HG03039 (cell line): ENCODE data around the gene MAP3K2.

Experiments
- ATAC-seq: cut with Tn5 transposase; IDR thresholded peaks from one replicate; pipeline ENCODE4 v1.9.1; 2021; ENCODE audit warnings: mild to moderate bottlenecking, moderate library complexity; ENCODE audit not compliant: unreplicated experiment

Gene MAP3K2

DNA sequence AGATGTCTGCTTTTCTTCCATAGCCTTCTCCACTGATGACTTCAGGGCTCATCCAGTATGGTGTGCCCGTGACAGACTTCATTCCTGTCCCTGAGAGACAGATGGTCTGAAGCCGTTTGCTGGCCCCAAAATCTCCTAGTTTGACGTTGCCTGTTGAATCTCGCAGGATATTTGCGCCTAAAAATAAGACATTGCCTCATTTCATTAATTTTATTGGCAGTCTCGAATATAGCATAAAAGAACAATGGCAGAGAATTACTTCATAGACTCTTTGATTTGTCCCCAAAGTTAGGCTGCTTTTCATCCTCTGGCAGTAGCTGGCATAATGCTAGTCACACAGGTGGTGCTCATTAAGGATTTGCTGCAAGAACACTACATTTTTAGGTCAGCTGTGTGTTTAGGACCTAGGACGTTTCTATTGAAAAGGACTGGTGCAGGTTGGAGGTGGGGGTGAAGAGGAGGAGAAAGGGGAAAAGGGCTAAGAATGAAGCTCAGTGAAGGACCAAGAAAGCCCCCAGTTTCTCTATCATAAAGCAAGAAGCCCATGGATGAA, 79.1 kb downstream of the MAP3K2 start:
- no peak for ATAC-seq

DNA sequence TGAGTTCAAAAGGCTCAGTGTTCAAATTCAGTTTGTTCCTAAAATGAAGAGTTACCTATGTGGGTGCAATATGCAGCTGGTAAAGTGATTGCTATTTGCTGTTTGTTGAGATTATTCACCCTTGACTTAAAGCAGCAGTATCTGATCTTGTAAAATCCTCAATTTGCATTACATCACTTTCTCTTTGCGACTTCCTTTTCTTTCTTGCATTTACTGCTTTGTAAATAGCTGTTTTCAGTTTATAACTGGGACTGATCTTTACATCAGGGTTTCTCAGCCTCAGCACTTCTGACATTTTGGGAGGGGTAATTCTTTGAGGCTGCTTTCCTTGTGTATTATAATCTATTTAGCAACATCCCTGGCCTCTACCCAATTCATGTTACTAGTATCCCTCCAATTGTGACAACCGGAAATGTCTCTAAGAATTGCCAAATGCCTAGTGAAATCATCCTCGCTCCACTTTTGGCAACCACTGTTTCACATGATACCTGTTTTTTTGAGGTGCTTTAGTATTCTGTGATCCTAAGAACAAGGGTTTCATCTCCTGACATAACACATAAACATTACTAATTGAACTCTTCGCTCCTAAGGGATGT, 81.7 kb downstream of the MAP3K2 start:
- ATAC-seq = no peak

DNA sequence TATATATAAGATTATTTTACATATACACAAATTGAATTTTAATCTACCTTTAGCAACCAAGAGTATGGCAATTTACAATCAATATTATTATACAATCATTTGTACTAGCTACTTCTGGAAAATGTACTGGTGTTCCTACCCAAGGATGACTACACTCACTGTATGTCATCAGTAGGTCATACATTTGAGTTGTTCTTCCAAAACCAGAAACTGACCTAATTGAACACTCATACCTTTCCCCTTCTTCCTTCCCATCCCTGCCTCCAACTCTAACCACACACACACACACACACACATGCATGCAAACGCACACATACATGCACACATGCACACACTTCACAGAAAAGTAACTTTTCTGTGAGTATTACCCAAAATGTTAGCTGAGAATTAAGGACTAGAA, 85.6 kb downstream of the MAP3K2 start:
- no peak for ATAC-seq

DNA sequence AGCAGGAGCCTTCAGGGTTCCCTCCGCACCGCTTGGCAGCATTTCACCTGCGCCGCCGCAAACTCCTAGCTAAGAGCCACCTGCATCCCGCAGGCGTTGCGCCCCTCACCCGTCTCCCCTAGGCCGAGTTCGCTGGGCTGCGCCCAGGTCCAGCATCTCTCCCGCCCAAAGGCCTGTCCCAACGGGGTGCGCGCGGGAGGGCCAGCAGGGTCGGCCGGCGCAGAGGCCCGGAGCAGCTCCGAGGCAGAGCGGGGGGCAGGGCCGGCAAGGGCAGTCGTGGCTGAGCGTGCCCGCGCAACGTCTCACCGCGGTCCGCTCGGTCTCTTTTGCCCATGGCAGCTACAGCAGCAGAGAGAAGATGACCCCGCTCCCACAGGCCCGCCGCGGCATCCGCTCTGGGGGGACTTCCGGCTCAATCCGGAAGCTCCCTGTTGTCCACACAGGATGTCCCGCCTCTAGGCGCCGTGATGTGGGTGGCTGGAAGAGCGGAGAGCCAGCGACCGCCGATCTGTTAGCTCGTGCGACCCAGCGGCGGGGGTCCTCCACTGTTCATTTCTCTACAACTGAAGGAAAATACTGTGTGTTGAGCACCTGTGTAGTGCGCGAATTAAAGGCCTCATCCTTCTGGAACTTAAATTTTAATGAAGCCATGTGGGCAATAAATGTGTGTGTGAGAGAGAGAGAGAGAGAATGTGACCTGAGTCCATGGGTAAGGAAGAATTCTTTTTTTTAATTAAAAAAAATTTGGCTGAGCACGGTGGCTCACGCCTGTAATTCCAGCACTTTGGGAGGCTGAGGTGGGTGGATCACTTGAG, 93.8 kb downstream of the MAP3K2 start, which contains the start of gene ERCC3:
Gene ERCC3 (minus strand): TSS at position 397 of the 815 bp plus-strand sequence. CDS start 63 bp downstream, at position 334.
- ATAC-seq = peak; percentile 98

DNA sequence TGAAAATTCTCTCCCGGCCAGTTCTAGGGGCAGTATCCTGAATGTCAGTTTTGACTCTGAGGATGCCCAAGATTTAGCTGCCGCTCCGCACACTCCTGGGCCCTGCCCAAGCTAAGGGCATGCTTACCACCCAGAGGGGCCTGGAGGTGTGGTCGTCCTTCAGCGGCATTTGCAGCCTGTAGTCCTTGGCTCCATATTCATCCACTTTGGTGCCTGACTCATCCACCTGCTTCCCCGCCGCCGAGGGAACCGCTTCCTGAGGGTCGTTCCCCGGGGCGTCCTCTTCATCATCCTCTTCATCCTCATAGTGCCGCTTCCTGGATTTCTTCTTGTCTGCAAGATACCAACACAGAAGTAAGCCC, 94.4 kb downstream of the MAP3K2 start:
- ATAC-seq = no peak

DNA sequence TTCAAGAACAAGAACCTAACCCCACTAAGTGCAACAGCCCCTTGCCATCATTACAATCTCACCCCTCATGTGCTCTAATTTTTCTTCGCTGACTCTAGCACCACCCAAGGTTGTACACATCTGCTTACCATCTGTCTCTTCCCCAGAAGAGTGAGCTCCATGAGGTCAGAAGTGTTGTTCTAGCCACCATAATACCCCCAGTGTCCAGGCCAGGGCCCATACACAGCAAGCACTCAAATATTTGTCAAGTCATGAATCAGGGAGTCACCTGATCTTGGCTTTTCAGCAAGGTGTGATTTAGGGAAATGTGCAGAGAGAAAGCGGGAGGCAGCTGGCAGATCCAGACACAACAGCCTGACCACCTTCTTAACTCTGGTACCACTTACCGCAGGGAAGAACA, 99.5 kb downstream of the MAP3K2 start:
- no peak for ATAC-seq

DNA sequence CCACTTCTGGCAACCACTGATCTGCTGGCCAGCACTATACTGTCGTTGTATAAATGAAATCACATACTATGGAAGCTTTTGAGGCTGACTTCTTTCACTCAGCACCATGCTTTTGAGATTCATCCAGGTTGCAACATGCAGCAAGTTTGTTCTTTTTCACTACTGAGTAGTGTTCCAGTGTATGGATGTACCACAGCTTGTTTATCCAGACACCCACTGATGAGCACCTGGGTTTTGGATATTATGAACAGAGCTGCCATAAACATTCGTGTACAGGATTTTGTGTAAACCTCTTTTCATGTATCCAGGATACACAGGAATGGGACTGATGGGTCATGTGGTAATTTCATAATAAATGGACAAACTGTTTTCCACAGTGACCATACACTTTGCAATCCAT, 104.5 kb downstream of the MAP3K2 start:
- no peak for ATAC-seq

DNA sequence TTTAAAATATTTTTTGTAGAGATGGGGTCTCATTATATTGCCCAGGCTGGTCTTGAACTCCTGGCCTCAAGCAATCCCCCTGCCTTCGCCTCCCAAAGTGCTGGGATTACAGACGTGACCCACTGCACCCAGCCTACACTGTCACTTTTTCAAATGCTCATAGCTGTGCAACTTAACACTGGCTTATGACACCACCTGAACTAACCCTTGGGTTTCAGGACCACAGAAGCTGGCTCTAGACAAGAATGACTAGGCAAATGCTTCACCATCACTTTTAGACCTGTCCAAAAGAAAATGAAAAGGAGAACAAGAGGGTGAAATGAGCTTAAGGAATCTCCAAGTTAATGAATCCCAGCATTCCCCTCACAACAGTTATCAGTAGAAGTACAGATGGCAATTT, 107.1 kb downstream of the MAP3K2 start:
- no peak for ATAC-seq

DNA sequence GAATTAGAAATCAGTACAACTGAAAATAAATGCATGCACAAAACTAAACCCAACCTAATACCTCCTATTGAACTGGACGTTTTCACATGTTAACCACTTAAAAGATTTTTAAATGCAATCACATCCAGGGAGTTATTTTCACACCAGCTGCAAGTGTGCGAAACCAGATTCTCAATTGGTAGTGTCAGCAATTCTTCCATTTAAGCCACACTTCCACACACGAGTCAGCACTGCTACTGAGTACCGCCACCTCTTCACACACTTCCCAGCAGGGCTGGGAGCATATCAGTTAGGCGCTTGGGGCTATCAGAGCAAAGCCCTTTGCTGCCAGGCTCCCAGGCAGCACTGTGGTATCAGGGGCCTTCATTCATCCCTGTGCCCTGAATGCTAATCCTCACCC, 108.0 kb downstream of the MAP3K2 start:
- no peak for ATAC-seq

DNA sequence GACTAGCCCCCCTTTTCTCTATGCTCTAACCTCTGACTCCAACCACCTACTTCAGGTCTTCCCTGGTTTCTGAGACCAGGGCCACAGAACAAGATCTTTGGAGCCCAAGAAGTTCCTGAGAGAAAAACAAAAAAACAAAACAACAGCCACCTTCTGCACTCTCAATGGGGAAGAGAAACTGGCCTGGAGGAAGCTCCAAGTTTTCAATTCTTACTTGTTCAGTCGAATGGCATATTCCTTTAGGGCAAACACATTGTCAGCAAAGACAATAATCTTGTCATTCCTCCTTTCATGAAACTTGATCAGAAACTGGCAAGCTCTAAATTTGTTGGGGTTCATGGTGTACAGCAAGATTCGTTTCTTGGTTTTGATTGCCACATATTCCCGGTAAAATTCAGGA, 108.8 kb downstream of the MAP3K2 start:
- no peak for ATAC-seq

DNA sequence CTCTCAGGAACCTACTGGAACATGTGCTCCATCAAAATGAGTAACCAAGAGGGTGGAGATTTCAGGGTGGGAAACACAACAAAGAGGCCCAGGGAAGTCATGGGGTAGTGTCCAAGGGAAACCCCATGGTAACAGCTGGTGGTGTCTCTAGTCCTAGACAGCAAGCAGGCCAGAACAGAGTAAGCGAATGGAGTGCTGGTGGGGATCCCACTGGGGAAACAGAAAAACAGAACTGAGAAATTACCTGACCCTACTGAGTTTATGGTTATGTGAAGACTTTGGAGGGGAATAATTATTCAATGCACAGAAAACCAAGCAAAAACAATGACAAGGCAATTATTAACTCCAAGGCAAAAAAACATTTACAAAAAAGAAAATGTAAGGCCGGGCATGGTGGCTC, 110.7 kb downstream of the MAP3K2 start:
- peak; percentile 77 for ATAC-seq

DNA sequence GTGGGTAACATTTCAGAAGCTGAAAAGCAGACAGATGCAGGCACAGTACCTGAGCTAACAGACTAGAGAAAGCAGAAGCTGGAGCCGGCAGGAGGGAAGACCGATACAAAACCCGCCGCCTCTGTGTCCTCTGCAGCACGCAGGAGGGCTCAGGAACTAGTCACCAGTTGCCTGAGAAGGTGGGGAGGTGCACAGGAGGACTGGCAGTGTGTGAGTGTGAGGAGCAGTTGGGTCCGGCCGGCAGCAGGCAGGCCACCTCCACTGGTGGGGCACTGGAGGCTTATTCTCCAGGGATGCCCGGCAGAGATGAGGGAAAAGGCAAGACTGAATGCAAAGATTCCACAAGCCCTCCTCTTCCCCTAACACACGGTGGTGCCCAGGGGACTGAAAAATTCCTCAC, 112.0 kb downstream of the MAP3K2 start:
- no peak for ATAC-seq

DNA sequence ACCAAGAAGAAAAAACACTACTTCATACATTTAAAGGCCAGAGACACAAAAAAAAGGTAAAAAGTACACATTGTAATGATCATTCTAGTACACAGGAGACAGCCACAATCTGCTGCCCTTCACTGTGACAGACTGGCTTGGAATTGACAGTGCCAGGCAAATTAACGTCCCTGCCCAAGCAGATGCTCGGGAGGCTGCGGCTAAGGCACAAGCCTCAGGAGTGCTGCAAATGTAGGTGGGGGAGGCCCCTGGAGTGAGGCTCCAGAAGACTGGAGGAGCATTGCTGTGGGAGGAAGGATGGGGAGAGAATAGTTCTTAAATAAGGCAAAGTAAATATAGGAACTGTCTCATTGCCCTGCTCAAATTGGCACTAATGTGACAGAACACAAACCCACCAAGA, 112.4 kb downstream of the MAP3K2 start:
- ATAC-seq = no peak

DNA sequence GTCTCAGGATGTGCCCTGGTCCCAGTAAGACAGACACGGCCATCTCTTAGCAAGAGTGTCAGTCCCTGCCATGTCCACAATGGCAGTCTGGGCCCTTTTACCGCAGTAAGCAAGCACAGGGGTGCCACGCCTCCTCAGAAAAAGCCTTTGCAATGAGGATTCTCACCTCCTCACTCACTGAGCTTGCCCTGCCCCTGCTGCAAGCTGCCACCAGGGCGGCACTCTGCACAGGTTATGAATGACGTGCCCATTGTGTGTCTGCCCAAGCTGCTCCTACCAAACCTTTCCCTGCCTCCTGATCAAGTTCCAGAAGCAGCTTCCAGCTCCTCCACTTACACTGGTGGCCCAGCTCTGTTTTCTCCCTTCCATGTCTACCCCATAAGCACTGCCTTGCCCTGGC, 117.1 kb downstream of the MAP3K2 start:
- no peak for ATAC-seq

DNA sequence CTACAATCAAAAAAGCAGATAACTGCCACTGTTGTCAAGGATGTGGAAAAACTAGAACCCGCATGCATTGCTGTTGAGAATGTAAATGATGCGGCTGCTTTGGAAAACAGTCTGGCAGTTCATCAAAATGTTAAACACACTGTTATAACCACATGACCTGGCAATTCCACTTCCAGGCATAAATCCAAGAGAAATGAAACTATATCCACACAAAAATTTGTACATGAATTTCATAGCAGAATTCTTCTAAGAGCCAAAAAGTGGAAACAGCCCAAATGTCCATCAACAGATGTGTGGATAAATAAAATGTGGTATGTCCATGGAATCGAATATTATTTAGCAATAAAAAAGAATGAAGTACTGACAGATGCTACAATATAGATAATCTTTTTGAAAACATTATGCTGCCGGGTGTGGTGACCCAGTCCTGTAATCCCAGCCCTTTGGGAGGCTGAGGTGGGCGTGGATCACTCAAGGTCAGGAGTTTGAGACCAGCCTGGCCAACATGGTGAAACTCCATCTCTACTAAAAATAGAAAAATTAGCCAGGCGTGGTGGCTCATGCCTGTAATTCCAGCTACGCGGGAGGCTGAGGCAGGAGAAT, 125.9 kb downstream of the MAP3K2 start:
- no peak for ATAC-seq

DNA sequence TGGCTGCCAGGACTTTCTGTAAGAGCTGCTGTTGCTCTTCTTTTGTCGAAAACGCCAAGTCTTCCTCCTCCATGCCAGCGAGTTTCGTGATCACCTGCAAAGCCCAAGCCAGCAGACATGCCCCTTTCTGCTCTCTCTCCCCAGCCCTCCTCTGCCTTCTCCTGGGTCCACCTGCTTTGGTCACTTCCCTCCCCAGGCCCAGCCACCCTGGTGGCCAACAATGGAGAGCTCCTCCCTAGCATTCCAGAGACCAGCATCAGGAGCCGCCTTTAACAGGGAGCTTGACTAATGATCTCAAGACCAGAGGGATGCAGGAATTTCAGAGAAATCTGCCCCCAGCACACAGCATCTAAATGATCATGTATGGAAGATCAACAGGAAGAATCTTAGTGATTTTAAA, 128.4 kb downstream of the MAP3K2 start:
- ATAC-seq = no peak

DNA sequence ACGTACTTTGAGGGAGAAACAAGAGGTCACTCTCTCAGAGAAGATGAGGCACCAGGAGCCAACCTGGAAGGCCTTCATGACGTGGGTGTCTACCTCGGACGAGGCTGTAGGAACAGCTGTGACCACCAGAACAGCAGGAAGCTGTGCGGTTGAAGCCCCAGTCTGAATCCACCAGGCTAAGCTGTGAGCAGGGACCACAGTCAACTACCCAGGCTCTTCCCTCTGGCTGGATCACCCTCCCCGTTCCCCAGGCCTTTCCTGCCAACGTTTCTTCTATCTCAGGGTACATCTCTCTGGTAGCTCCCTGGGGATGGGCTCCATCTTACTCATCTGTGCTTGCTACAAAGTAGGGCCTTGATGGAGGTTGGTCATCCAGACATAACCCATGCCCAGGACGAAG, 130.9 kb downstream of the MAP3K2 start:
- ATAC-seq = no peak

DNA sequence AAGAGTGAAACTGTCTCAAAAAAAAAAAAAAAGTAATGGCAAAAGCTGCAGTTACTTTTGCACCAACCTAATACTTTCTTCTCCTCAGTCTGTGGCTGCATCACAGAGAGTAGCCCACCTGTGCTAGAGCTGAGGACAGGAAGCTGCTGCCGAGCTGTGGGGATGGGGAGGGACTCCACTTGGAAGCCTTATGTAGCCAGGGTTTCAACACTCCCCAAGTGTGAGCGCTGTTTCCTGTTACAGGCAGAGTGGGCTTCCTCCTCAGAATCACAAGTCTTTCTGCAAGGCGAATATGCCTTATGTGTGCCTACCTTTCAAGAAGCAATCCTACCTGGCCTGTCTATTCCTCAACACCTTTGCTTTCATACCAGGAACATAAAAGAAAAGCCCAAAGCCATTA, 131.4 kb downstream of the MAP3K2 start:
- no peak for ATAC-seq

DNA sequence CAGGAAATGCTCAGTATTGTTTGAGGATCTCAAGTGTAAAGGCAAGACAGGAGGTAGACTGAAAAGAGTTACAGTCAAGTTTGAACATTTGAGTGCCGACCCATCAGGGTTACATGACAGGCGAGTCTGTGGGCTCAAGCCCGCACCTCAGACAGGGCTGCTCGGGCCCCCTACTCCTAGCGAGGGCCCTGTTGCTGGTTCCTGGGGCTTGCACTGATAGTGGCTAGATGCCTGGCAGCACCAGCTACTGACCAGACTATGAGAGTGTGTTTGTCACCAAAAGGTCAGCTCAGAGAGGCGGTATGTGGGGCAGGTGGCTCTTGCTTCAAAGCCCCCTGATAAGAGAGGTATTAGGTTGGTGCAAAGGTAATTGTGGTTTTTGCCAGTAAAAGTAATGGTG, 132.1 kb downstream of the MAP3K2 start:
- no peak for ATAC-seq

DNA sequence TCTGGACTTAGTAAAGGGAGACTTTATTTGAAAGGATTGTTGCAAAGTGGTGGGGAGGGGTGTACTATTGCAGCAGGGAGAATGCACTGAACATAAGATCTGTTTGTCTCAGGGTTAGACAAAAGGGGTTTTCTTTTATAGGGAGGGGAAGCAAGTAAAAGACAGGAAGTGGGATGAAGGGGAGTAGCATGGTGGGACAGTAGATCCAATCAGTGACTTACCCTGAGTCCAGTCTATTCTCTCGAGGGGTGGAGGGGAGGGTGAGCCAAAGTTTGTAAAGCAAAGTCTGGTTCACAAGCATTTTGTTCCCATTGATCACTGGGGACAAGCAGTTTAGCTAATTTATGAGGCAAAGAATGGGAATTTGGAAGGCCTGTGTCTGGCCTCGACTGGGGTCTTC, 132.6 kb downstream of the MAP3K2 start:
- no peak for ATAC-seq

DNA sequence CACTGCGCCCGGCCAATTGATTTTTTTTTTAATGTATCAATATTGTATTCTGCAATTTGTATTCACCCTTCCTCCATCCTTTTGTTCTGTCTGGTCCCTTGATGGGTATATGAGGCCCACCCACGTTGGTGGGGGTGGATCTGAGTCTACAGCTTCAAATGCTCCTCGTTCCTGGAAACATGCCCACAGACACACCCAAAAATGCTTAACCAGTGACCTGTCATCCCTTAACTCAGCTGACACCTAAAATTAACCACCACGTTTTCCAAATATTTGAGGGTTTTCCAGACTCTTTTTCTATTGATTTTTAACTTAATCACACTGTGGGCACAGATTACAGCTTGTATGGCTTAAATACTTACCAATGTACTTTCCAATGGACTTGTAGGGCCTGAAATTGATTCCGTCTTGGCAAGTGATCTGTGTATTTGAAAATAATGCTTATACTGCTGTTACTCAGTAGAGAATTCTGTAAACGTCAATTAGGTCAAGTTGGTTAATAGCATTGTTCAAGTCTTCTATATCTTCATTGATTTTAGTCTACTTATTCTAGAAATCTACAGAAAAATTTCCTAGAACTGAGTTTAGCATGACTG, 133.3 kb downstream of the MAP3K2 start:
- no peak for ATAC-seq
